K562 (cell line): ENCODE measurements around the gene TUBB8B. TPM values are rescaled to one million over a fixed set of nuclear protein-coding genes. Genes with fewer than 3 reads are reported as not detected.
A peak's percentile ranks its signal among the peaks of the same experiment; 100 is the strongest.

ENCODE experiments used
- MGA ChIP-seq: fragments of 450-650 bp; IDR thresholded peaks from 2 replicates; pipeline ENCODE4 v1.6.1; 2016; ENCODE audit warnings: mild to moderate bottlenecking, moderate library complexity
- RAD21 ChIP-seq, 2 experiments: fragments of 250-450 bp in 1 of 2; fragments of 450-650 bp in 1 of 2; sonication (Bioruptor Pico) in 1 of 2; formaldehyde crosslinking in 1 of 2; IDR thresholded peaks in 1 of 2; conservative IDR thresholded peaks in 1 of 2; 2 replicates each; pipeline versions ENCODE4 v1.4.0 to v1.8.0; 2020 to 2022; ENCODE audit warnings: mild to moderate bottlenecking in 2 of 2, moderate library complexity in 1 of 2
- polyA plus RNA-seq, 8 experiments: library from polyadenylated mRNA; depleted of rRNA in 4 of 8; stranded (reverse) in 5 of 8; unstranded in 3 of 8; fragments of >200 nt; fragmentation: Nextera tagmentation in 2 of 8; fragmentation: Illumina TruSeq in 1 of 8; extraction: Ambion mirVana in 2 of 8; extraction: Trizol in 1 of 8; gene quantifications; 2 replicates each; pipeline versions ENCODE4 v1.2.1 to v1.2.3, GENCODE V29; 2011 to 2014; ENCODE audit warnings: inconsistent platforms in 1 of 8, missing spikeins in 1 of 8
- total RNA-seq, 7 experiments: library from RNA; depleted of rRNA in 6 of 7; stranded (reverse); fragments of >200 nt in 6 of 7; fragmentation: Illumina TruSeq in 2 of 7; extraction: Trizol in 2 of 7; gene quantifications; 2 replicates each; pipeline versions ENCODE4 v1.2.1 to v1.2.3, GENCODE V29; 2011 to 2021; ENCODE audit warnings: low replicate concordance in 1 of 7
- TF ChIP-seq, protein P1 (sequence below), 2 experiments: IDR thresholded peaks; 2 replicates each; pipeline ENCODE4 v1.6.1; 2011; ENCODE audit warnings: borderline replicate concordance in 1 of 2, control low read depth in 1 of 2, low read depth in 1 of 2, low read length in 1 of 2, mild to moderate bottlenecking in 1 of 2, mixed read lengths in 1 of 2, moderate library complexity in 1 of 2; ENCODE audit not compliant: insufficient read depth in 1 of 2, insufficient read length in 1 of 2, poor library complexity in 1 of 2, severe bottlenecking in 1 of 2; ENCODE audit errors: extremely low read depth in 1 of 2

Gene TUBB8B
- total and polyA plus RNA-seq, 9 of the 15 experiments (the other 6 are each of a cell fraction or from before 2014, with no cell fraction given), result 0.08 TPM; not detected in 8

DNA sequence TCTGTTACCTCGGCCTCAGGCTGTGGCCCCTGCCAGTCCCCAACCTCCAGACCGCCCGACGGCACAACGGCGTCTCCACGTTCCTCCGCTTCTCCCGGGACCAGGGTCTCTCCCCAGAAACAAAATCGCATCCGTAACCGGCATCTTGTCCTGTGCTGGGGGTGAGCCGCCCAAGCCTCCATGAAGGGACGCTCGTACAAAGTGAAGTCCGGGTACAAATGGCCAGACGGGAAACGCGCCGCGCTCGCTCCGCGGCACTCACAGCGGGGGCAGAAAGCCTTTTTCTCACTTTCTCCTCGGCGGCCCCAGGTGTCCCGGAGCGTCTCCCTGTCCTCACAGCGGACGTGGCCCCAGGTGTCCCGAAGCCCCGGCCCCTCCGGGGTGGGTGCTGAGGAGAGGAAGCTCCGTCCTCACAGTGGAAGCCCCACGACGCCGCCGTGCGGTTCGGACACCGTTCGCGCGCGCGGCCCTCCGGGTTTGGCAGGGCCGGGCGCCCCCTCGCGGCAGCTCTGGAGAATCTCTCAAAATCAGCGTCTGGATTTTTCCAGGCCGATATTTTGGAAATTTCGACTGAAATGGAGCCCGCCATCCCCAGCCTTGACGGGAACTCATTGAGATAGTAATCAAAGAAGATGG, 26.2 kb upstream of the TUBB8B start (continued):
- TF ChIP-seq, protein P1, sequence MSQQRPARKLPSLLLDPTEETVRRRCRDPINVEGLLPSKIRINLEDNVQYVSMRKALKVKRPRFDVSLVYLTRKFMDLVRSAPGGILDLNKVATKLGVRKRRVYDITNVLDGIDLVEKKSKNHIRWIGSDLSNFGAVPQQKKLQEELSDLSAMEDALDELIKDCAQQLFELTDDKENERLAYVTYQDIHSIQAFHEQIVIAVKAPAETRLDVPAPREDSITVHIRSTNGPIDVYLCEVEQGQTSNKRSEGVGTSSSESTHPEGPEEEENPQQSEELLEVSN (IDR thresholded peaks at IDR 0.05; ENCODE audit: borderline replicate concordance in 1 of 2, extremely low read depth in 1 of 2, insufficient read depth in 1 of 2, insufficient read length in 1 of 2, low read depth in 1 of 2, low read length in 1 of 2, poor library complexity in 1 of 2, severe bottlenecking in 1 of 2), result peak in 1 of 2 experiments; percentile 63
- TF ChIP-seq RAD21 (CRISPR knock-in tag; conservative IDR thresholded peaks at IDR 0.05 in 1 of 2, IDR thresholded peaks at IDR 0.05 in 1 of 2) (peak; percentile 24 to 43; a peak in 3 of 4 replicates), MGA (peak; percentile 62)
